Tibial artery (tissue), 4 donors: Measurements from ENCODE around the gene ZMYND15.
"Not testable (repeated sequence)": the region's sequence is repeated elsewhere in the genome, so short reads cannot be mapped to it uniquely, and the experiment has no call there.

Experiments used
- DNase-seq, 2 donors: peaks; one replicate each; pipeline ENCODE4 v3.0.0-alpha.2; 2019
- H3K27ac ChIP-seq, 2 donors: fragments of 200-600 bp; sonication (generic) in 1 of 2; 1 replicate in 1 of 2; 2 replicates in 1 of 2; pipeline ENCODE4 v1.5.1; 2018 to 2019; ENCODE audit warnings: mild to moderate bottlenecking in 1 of 2
- H3K27me3 ChIP-seq, 2 donors: fragments of 200-600 bp; sonication (generic) in 1 of 2; one replicate each; pipeline versions ENCODE4 v1.5.1 to v1.6.0; 2016 to 2019
- H3K36me3 ChIP-seq, 3 donors: fragments of 200-600 bp; sonication (generic) in 2 of 3; one replicate each; pipeline ENCODE4 v1.5.1; 2016 to 2019; ENCODE audit warnings: mild to moderate bottlenecking in 2 of 3
- H3K4me1 ChIP-seq, 4 donors: fragments of 200-600 bp; sonication (generic) in 2 of 4; 1 replicate in 3 of 4; 2 replicates in 1 of 4; pipeline ENCODE4 v1.5.1; 2016 to 2019
- H3K4me3 ChIP-seq, 2 donors: fragments of 200-600 bp; sonication (generic) in 1 of 2; 1 replicate in 1 of 2; 2 replicates in 1 of 2; pipeline ENCODE4 v1.5.1; 2018 to 2019; ENCODE audit warnings: mild to moderate bottlenecking in 2 of 2
- H3K9me3 ChIP-seq, 3 donors: fragments of 200-600 bp; sonication (generic) in 1 of 3; one replicate each; pipeline ENCODE4 v1.5.1; 2016 to 2019
- CTCF ChIP-seq, 2 experiments: fragments of 200-600 bp in 1 of 2; fragments of 450-650 bp in 1 of 2; IDR thresholded peaks; one replicate each; pipeline ENCODE4 v1.5.1; 2017 to 2019; ENCODE audit warnings: antibody characterized with exemption in 2 of 2, mild to moderate bottlenecking in 1 of 2, moderate library complexity in 1 of 2
- intact Hi-C: fragments of 100-400 bp; cut with DNase I; formaldehyde crosslinking; loops from one replicate; pipeline ENCODE4 v1.15.0; 2023; ENCODE audit warnings: low total_unique reads

The ZMYND15 gene

GRCh38 chr17:4712526-4712925 lies 27.1 kb upstream of the ZMYND15 start:
- DNase-seq, result no peak
- Histone ChIP-seq H3K27ac (no peak overlapping the region), H3K4me1 (peaks cover 0 to 13% (median 11%) of the 10 kb centered on the region in 4 donors), H3K9me3 (no peaks in the 10 kb centered on the region), H3K27me3 (no peaks in the 10 kb centered on the region), H3K4me3 (no peak overlapping the region), H3K36me3 (peaks cover 0 to 18% (median 7%) of the 10 kb centered on the region in 3 donors)
- no peak for TF ChIP-seq CTCF (IDR thresholded peaks at IDR 0.05)
- intact Hi-C loops, result no loop called here

- H3K27ac ChIP-seq, H3K9me3 ChIP-seq, H3K4me3 ChIP-seq, DNase-seq, H3K27me3 ChIP-seq, intact Hi-C loops: not testable (repeated sequence)
- peaks cover 0 to 34% (median 15%) of the 10 kb centered on the region in 3 donors for H3K36me3 ChIP-seq
- H3K4me1 ChIP-seq, result peaks cover 0 to 13% (median 10%) of the 10 kb centered on the region in 4 donors
These were observed 25.1 kb upstream of the ZMYND15 start for GRCh38 chr17:4714340-4715062.

GRCh38 chr17:4715063-4715744 lies 24.4 kb upstream of the ZMYND15 start:
- H3K36me3 ChIP-seq, result peaks cover 0 to 41% (median 15%) of the 10 kb centered on the region in 3 donors
- no peak overlapping the region for H3K27ac ChIP-seq
- intact Hi-C loops, result no loop called here
- H3K9me3 ChIP-seq, result no peaks in the 10 kb centered on the region
- H3K27me3 ChIP-seq, result no peaks in the 10 kb centered on the region
- DNase-seq, result no peak
- no peak for TF ChIP-seq CTCF (IDR thresholded peaks at IDR 0.05)
- H3K4me1 ChIP-seq, result peaks cover 0 to 9% (median 8%) of the 10 kb centered on the region in 4 donors
- H3K4me3 ChIP-seq, result no peak overlapping the region

- intact Hi-C loops, result no loop called here
- TF ChIP-seq CTCF (IDR thresholded peaks at IDR 0.05), result no peak
- Histone ChIP-seq H3K27ac (no peak overlapping the region), H3K36me3 (peaks cover 0 to 47% (median 15%) of the 10 kb centered on the region in 3 donors), H3K4me3 (no peak overlapping the region), H3K4me1 (peaks cover 0 to 5% (median 3%) of the 10 kb centered on the region in 4 donors), H3K9me3 (no peaks in the 10 kb centered on the region), H3K27me3 (no peaks in the 10 kb centered on the region)
- DNase-seq, result no peak
These were observed 23.6 kb upstream of the ZMYND15 start for GRCh38 chr17:4716081-4716480.

- Histone ChIP-seq H3K27ac (no peak overlapping the region), H3K27me3 (no peaks in the 10 kb centered on the region), H3K4me3 (no peak overlapping the region), H3K9me3 (no peaks in the 10 kb centered on the region), H3K4me1 (no peaks in the 10 kb centered on the region), H3K36me3 (peaks cover 0 to 47% (median 15%) of the 10 kb centered on the region in 3 donors)
- no peak for DNase-seq
- no peak for TF ChIP-seq CTCF (IDR thresholded peaks at IDR 0.05)
- intact Hi-C loops, result no loop called here
These were observed 21.8 kb upstream of the ZMYND15 start for GRCh38 chr17:4717791-4718190.

GRCh38 chr17:4718276-4718675 lies 21.4 kb upstream of the ZMYND15 start:
- intact Hi-C loops, result no loop called here
- Histone ChIP-seq H3K27me3 (no peaks in the 10 kb centered on the region), H3K4me1 (no peaks in the 10 kb centered on the region), H3K9me3 (no peaks in the 10 kb centered on the region), H3K4me3 (no peak overlapping the region), H3K27ac (no peak overlapping the region), H3K36me3 (peaks cover 0 to 47% (median 15%) of the 10 kb centered on the region in 3 donors)
- no peak for TF ChIP-seq CTCF (IDR thresholded peaks at IDR 0.05)
- no peak for DNase-seq
